Tibial artery (tissue), 4 donors: Measurements from ENCODE around the gene PEX6.

Experiments used
- DNase-seq, 2 donors: peaks; one replicate each; pipeline ENCODE4 v3.0.0-alpha.2; 2019
- H3K27ac ChIP-seq, 2 donors: fragments of 200-600 bp; sonication (generic) in 1 of 2; 1 replicate in 1 of 2; 2 replicates in 1 of 2; pipeline ENCODE4 v1.5.1; 2018 to 2019; ENCODE audit warnings: mild to moderate bottlenecking in 1 of 2
- H3K27me3 ChIP-seq, 2 donors: fragments of 200-600 bp; sonication (generic) in 1 of 2; one replicate each; pipeline versions ENCODE4 v1.5.1 to v1.6.0; 2016 to 2019
- H3K36me3 ChIP-seq, 3 donors: fragments of 200-600 bp; sonication (generic) in 2 of 3; one replicate each; pipeline ENCODE4 v1.5.1; 2016 to 2019; ENCODE audit warnings: mild to moderate bottlenecking in 2 of 3
- H3K4me1 ChIP-seq, 4 donors: fragments of 200-600 bp; sonication (generic) in 2 of 4; 1 replicate in 3 of 4; 2 replicates in 1 of 4; pipeline ENCODE4 v1.5.1; 2016 to 2019
- H3K4me3 ChIP-seq, 2 donors: fragments of 200-600 bp; sonication (generic) in 1 of 2; 1 replicate in 1 of 2; 2 replicates in 1 of 2; pipeline ENCODE4 v1.5.1; 2018 to 2019; ENCODE audit warnings: mild to moderate bottlenecking in 2 of 2
- H3K9me3 ChIP-seq, 3 donors: fragments of 200-600 bp; sonication (generic) in 1 of 3; one replicate each; pipeline ENCODE4 v1.5.1; 2016 to 2019
- intact Hi-C: fragments of 100-400 bp; cut with DNase I; formaldehyde crosslinking; loops from one replicate; pipeline ENCODE4 v1.15.0; 2023; ENCODE audit warnings: low total_unique reads
- TF ChIP-seq, protein P1 (sequence below), 2 experiments: fragments of 200-600 bp in 1 of 2; fragments of 450-650 bp in 1 of 2; IDR thresholded peaks; one replicate each; pipeline ENCODE4 v1.5.1; 2017 to 2019; ENCODE audit warnings: antibody characterized with exemption in 2 of 2, mild to moderate bottlenecking in 1 of 2, moderate library complexity in 1 of 2

The PEX6 gene

GRCh38 chr6:42984924-42985475 is 6.0 kb upstream of the PEX6 start:
- TF ChIP-seq, protein P1, sequence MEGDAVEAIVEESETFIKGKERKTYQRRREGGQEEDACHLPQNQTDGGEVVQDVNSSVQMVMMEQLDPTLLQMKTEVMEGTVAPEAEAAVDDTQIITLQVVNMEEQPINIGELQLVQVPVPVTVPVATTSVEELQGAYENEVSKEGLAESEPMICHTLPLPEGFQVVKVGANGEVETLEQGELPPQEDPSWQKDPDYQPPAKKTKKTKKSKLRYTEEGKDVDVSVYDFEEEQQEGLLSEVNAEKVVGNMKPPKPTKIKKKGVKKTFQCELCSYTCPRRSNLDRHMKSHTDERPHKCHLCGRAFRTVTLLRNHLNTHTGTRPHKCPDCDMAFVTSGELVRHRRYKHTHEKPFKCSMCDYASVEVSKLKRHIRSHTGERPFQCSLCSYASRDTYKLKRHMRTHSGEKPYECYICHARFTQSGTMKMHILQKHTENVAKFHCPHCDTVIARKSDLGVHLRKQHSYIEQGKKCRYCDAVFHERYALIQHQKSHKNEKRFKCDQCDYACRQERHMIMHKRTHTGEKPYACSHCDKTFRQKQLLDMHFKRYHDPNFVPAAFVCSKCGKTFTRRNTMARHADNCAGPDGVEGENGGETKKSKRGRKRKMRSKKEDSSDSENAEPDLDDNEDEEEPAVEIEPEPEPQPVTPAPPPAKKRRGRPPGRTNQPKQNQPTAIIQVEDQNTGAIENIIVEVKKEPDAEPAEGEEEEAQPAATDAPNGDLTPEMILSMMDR (IDR thresholded peaks at IDR 0.05) = no peak
- Histone ChIP-seq H3K9me3 (no peaks in the 10 kb centered on the region), H3K4me3 (peak overlapping the region; percentile 61 to 93), H3K36me3 (peaks cover 6 to 10% (median 9%) of the 10 kb centered on the region in 3 donors), H3K27ac (peak overlapping the region; percentile 80 to 94), H3K4me1 (peaks cover 0 to 58% (median 48%) of the 10 kb centered on the region in 4 donors), H3K27me3 (no peaks in the 10 kb centered on the region)
- intact Hi-C loops = no loop called here
- no peak for DNase-seq

- peak within 1 kb of the TSS; percentile 61 to 93 for H3K4me3 ChIP-seq
- no peaks in the 10 kb centered on the region for H3K9me3 ChIP-seq
- peak within 1 kb of the TSS; percentile 80 to 94 for H3K27ac ChIP-seq
- intact Hi-C loops = no loop called here
- peaks cover 0 to 3% (median 2%) of the 10 kb centered on the region in 3 donors for H3K36me3 ChIP-seq
- H3K27me3 ChIP-seq = no peaks in the 10 kb centered on the region
- DNase-seq = peak; percentile 99
- peaks cover 0 to 65% (median 54%) of the 10 kb centered on the region in 4 donors for H3K4me1 ChIP-seq
- TF ChIP-seq, protein P1 (IDR thresholded peaks at IDR 0.05) = peak in 1 of 2 experiments; percentile 37
Measured at GRCh38 chr6:42984001-42984923, 5.3 kb upstream of the PEX6 start, which contains the start of gene PPP2R5D. Gene PPP2R5D (plus strand): TSS chr6:42984570. CDS start chr6:42984678, 108 bp downstream.

GRCh38 chr6:42981836-42982235 is 2.9 kb upstream of the PEX6 start:
- Histone ChIP-seq H3K9me3 (no peaks in the 10 kb centered on the region), H3K4me3 (no peak overlapping the region), H3K36me3 (no peaks in the 10 kb centered on the region), H3K27me3 (no peaks in the 10 kb centered on the region), H3K27ac (no peak overlapping the region), H3K4me1 (peaks cover 0 to 58% (median 44%) of the 10 kb centered on the region in 4 donors)
- intact Hi-C loops = no loop called here
- TF ChIP-seq, protein P1 (IDR thresholded peaks at IDR 0.05) = no peak
- DNase-seq = no peak

DNA sequence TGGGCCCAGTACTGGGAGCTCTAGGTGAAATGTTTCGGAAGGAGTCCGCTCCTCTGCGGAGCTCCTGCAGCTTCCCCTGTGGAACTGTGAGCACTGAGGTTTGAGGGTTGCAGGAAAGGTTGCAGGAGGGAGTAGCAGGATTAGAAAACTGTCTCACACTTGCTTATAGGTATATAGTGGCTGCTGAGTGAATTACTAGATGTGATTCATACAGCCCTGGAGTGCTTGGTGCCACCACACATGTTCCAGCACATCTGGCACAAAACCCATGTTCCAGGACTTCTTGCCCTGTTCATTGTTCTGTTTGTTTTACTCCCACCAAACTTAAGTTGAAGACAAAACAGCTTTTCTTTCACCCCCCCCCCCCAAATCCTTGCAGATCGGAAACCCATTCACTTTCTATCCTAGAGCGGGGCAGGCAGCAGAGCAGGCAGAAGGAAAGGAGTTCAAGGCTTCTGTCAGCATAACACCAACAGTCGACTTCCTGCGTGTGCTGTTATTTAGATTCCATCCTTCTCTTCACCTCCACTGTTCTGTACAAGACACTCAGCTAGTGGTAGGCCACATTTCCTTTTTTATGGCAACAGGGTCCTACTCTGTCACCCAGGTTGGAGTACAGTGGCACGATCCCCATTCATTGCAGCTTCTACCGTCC is 669 bp upstream of the PEX6 start:
- Histone ChIP-seq H3K4me3 (peak overlapping the region; percentile 82 to 91), H3K27me3 (no peaks in the 10 kb centered on the region), H3K36me3 (no peaks in the 10 kb centered on the region), H3K9me3 (no peaks in the 10 kb centered on the region), H3K4me1 (peaks cover 0 to 49% (median 28%) of the 10 kb centered on the region in 4 donors), H3K27ac (peak overlapping the region; percentile 86 to 87)
- DNase-seq = no peak
- TF ChIP-seq, protein P1 (IDR thresholded peaks at IDR 0.05) = no peak
- intact Hi-C loops = loop anchor here (10.0 kb wide), 1 partner anchor 75 kb away; no protein-coding TSS in a partner anchor

GRCh38 chr6:42978487-42978838 is 518 bp downstream of the PEX6 start:
- Histone ChIP-seq H3K27ac (peak overlapping the region; percentile 86 to 87), H3K27me3 (no peaks in the 10 kb centered on the region), H3K36me3 (peaks cover 0 to 8% (median 0%) of the 10 kb centered on the region in 3 donors), H3K9me3 (no peaks in the 10 kb centered on the region), H3K4me1 (peaks cover 0 to 44% (median 23%) of the 10 kb centered on the region in 4 donors), H3K4me3 (peak overlapping the region; percentile 82 to 91)
- no peak for DNase-seq
- intact Hi-C loops = loop anchor here (10.0 kb wide), 1 partner anchor 74 kb away; no protein-coding TSS in a partner anchor
- TF ChIP-seq, protein P1 (IDR thresholded peaks at IDR 0.05) = no peak
